NCI-H460 (cell line): ENCODE data around the gene IRF4. TPM values are rescaled to one million over a fixed set of nuclear protein-coding genes. Genes with fewer than 3 reads are reported as not detected.
"Not testable (repeated sequence)": the region's sequence is repeated elsewhere in the genome, so short reads cannot be mapped to it uniquely, and the experiment has no call there.

ENCODE experiments used
- DNase-seq: peaks from one replicate; pipeline ENCODE4 v3.0.0-alpha.2; 2016; ENCODE audit warnings: low read depth; ENCODE audit errors: extremely low read depth
- total RNA-seq: library from RNA; depleted of rRNA; stranded (reverse); fragments of >200 nt; shearing (Covaris generic); gene quantifications from 2 replicates; pipeline ENCODE4 v1.2.3, GENCODE V29; 2014

The IRF4 gene
- total RNA-seq, 1 experiment from 2014 or later = 0.67 TPM

DNA sequence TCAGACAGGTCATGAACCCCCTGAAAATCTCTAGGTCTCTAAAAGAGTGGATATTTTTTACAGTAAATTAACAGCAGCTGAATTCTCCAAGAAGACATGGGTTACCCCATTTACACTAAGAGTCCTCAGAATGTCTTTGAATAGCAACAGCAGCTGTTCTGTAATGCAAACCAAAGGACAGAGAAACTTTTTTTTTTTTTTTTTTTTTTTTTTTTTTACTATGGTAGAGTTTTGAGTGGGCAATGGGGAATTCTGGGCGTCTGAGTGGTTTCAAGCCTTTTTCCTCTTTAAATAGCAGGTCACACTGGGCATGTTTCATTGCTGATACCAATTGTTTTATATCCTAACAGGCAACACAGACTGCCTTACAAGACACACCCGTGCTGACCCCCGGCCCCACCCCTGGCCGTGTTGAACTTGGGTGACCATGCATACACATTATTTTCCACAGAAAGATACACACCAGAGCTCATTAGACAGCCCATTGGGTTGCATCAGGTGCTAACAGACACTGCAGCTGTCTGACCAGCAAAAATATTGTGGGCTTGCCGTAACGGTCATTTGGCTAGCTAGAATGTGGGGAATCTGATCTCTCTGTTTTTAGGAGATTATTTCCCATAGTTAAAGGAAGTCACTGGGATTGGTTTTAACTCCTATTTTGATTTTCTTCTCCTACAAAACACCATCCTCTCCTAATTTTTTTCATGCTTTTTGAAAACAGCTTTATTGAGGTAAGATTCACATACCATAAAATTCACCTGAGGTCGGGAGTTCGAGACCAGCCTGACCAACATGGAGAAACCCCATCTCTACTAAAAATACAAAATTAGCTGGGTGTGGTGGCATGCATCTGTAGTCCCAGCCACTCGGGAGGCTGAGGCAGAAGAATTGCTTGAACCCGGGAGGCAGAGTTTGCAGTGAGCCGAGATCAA lies 26.7 kb upstream of the IRF4 start:
- DNase-seq = no peak

DNA sequence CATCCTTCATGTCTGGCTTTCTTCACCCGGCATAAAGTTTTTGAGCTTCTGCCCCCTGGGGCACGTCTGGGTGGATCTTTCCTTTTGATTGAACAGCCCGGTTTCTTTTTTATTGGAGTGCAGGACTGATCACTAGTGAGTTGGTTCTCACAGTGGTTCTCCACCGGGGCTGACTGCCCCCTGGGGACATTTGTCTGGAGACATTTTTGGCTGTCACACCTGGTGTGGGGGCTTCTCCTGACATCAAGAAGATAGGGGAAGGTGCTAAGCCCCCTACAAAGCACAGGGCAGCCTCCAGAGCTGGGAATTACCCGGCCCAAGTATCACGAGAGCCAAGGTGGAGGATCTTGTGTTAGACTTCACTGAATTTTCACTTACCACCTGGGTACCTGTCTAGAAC lies 25.7 kb upstream of the IRF4 start:
- DNase-seq = no peak

DNA sequence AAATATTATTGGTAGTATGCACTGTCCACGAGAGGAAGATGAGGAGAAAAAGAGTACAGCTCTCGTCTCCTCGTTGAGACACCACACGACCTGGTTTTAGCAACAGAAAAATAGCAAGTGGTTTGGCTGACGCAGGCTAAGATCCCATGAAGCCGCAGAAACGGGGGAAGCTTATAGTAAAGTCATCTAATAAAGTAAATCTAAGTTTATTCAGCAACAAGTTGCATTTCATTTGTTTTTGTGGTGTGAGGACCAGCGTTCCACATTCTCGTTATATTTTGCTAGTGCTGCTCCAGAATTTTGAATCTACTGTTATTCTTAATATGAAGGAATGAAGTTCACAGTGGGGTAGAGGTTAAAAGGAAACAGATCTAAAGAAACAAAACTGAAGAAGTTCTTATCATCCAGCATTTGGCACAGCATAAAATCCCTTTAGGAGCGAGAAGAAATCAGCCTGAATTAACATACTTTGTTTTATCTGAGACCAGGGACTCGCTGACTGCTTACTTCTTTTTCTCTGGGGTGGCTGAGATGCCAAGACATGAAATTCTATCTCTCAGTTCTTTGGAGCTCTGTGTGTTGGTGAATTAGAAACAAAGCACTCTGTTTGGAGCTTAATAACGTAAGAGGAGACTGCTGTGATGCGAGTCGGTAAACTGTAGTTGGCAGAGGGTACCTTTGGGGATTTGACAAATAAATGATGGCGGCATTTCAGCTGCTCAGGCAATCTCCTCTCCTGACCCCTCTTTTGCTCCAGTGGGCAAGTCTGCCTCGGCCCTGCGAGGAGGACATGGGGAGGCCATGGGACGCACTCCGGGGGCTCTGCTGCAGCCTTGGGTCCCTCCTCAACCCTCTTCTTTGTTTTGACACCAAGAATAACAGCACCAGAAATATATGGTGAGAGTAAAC lies 24.9 kb upstream of the IRF4 start:
- no peak for DNase-seq

DNA sequence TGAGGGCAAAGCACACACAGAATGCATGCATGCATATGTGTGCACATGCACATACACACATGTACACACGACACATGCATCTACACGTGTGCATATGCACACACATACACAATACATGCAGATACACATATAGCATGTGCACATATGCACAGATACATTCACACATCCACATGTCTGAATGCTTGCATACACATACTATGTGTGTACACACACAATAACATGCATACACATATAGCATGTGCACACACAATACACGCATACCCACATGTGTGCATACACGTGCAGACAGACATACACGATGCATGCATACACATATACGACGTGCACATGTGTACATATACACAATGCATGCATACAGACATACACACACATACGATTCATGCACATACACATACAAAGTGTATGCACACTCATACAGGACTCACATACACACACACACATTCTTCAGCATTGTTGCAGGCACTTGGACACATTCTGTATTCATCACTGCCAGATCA lies 24.2 kb upstream of the IRF4 start:
- no peak for DNase-seq

DNA sequence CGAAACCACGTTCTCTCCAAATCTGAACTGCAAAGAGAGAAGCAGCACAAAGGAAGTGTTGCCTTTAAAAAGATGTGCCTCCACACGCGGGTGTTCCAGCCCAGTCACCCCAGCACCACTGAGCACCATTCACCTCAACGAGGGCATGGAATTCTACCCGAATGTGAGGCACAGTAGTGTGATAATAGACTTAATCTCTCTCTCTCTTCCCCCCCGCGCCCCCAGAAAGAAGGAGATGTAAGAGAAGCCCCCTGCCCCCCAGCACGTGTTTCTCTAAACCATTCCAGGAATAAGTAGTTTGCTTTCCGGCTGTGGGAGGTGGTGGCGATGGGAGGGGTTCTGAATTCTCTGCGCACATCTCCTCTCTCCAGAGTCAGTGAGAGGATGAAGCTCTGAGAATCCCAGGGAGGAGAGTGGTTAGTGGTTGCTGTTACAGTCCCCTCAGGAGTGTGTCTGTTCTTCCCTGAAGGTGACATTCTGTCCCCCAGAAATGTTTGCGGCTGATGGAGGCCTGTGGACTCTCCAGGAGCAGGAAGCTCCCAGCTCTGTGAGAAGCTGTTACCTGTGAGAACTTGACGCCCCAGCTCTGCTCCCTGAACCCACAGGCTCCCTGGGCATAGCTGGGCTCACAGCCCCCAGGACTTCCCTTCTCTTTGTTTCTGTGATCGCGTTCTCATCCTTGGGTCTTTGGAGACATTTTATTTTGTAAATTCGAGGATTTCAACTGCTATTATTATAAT lies 23.5 kb upstream of the IRF4 start:
- no peak for DNase-seq

DNA sequence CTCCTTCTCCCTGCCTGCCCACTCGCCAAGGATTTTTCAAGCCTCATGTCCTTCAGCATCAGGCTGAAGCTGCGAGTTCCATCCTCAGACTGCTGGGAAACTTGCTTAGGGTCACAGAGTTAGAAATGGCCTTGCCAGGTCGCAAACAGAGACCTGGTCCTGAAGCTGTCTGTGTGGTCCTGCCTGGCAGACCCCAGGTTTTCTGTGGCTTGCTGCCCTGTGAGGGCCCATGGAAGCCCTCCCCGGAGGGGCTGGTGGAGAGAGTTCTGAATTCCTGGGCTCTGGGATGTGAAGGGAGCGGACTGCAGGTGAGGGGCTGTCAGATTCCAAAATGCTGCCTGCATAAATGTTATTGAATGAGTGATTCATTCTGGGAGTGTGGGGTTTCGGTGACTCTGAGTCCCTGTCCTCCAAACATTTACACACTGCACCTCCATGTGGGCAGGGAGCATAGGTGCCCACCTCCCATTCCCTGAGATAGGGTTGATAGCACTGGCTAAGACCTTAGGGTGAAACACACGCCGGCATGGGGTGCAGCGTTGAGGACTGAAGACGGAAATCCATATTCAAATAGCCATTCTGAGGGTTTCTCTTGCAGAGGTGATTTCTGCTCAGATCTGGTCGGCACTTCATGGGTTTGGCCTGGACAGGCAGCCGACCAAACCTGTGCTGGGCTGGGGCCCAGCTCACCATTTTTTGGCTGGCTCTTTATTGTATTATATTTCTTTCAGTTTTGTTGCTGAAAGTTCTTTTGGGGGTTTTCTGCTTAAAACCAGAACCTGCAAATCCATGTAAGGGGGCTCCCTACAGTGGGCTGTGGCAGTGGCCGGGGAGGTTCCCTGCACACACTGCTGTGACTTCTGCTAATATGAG lies 21.8 kb upstream of the IRF4 start:
- DNase-seq = no peak

DNA sequence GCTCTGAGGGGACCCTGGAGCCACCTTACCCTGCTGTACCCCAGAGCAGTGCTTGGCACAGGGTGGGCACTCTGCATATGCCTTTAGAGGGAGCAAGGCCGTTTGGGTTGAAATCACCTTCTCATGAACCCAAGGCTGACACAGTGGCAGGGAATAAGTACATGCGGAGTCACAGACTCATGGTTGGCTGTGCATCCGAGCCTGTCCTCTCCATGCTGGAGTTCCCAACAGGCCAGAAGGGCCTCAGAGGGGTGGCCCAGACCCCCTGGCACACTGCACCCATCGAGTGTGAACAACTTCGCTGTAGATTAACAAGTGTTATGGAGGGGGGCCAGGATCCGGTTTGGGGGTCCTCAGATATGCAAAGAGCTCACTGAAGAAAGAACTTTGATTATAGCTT lies 21.0 kb upstream of the IRF4 start:
- DNase-seq = no peak

DNA sequence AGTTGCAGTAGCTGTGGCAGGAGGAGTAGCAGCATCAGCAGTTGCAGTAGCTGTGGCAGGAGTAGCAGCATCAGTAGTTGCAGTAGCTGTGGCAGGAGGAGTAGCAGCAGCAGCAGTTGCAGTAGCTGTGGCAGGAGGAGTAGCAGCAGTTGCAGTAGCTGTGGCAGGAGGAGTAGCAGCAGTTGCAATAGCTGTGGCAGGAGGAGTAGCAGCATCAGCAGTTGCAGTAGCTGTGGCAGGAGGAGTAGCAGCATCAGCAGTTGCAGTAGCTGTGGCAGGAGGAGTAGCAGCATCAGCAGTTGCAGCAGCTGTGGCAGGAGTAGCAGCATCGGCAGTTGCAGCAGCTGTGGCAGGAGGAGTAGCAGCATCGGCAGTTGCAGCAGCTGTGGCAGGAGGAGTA lies 19.7 kb upstream of the IRF4 start:
- DNase-seq = not testable (repeated sequence)

DNA sequence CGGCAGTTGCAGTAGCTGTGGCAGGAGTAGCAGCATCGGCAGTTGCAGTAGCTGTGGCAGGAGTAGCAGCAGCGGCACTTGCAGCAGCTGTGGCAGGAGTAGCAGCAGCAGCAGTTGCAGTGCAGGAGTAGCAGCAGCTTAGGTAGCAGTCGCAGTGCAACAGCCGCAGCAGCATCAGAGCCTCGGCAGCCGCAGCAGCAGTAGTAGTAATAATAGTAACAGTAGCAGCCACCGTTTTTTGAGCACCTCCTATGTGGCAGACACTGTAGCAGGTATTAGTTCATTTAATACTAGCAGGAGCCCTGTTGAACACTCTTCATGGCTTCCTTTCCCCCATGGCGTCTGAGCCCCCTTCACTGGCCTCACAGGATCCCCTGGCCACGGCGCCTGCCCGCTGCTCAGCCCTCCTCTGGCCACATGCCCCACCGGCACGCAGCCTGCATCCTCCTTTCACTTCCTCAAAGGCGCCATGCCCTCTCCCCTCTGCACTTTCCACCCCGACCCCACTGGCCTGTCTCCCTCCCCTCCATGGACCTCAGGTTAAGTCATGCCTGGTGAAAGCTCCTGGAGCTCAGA lies 19.1 kb upstream of the IRF4 start:
- no peak for DNase-seq

DNA sequence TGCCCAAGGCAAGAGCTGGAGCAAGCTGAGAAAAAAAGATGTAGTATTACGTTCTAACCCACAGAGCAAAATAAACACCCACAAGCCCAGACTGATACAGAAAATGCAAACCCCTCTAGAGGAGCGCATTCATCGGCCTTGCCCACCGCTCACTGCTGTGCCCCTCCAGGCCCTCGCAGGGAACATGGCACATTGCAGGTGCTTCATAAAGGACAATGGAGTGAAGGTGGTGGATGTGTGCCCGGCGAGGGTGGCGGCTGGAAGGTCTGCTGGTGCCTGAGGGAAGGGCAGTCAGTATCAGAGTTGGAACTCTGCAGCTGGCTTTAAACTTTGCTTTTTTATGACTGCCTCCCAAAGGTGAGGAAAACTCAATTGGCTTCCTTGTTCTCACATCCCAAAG lies 18.5 kb upstream of the IRF4 start:
- no peak for DNase-seq

DNA sequence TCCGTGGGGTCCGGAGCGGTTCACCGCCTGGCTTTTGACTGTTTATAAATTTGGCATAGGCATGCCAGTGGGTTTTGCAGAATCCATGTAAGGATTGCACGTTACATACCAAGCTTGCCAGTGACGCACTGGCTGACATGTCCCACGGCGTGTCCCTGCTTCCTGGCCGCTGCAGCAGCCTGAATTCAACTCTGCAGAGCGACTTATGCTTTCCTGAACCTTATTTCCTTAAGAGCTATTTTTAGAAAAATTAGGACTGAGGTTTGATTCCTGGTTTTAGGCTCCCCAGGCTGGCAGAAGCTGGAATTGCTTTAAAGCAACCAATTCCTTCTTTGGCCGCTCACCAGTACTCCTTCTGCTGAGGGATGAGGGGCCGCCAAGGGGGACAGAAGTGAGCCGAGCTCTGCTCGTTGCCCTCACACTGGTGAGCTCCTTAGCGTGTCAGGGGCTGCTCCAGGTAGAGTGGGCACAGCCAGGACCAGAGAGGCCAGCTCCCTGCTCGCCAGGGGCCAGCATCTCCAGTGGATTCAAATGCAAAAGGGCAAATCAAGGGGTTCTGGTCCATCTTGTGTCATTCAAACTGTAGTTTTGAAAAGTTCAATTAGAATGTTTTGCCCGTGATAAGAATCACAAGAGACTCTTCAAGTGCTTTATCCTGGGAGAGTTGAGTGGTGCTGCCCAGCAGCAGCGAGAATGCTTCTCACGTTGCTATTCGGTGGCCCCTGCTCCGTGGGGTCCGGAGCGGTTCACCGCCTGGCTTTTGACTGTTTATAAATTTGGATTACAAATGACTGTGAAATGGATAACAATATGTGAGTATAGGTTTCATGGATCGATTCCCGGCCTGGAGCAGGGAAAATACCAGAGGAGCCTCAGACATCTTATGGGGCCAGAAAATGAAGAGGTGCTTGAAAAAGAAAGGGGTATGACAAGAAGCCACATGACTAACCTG lies 17.5 kb upstream of the IRF4 start:
- no peak for DNase-seq

DNA sequence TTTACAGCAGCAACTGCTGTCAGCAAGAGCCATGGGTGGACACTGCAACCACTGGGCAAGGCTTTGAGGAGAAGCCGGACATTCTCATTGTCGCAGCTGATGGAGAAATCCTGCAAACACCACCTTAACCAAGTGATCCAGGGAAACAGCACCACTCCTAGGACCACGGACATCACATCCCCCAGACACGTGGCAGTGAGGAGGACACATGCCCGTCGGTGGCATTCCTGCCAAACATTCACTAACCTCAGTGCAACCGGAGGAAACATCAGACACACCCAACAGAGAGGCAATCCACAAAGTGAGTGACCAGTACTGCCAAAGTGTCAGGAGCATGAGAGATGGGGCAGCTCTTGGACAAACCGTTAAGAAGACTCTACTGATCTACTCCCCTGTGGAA lies 16.6 kb upstream of the IRF4 start:
- DNase-seq = no peak

DNA sequence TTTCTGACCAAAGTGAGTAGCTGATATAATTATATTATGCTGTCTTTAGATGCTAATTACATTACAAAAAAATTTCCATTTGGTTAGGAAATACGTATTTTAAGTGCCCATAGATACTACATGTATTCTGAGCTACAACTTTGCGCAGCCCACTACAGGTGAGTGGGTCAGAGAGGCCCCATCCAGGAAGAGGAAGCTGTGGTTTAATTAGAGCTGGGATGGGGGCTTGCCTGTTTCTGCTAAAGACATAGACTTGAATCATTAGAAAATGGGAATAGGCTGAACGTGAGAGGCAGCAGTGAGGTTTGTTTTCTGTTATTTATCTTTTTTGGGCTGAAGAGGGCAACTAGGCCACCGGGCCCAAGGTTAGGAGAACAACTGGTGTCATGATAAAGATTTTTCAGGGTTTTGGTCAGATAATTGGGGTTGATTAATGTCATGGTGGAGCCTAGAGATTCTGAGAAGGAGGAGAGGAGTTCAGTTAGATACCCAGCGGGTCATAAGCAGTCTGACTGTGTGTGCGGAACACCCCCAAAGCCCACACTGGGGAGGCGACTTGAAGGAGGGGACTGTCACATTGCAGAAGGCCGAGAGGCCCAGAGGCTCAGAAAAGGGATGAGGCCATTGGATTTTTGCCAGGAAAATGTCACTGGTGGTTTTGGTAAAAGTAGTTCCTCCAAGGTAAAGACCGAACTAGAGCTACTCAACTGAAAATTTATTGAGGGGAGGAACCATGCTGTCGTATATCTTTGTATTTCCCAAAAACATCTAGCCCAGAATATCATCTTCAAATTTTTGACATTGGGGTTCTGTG lies 14.5 kb upstream of the IRF4 start:
- DNase-seq = no peak

DNA sequence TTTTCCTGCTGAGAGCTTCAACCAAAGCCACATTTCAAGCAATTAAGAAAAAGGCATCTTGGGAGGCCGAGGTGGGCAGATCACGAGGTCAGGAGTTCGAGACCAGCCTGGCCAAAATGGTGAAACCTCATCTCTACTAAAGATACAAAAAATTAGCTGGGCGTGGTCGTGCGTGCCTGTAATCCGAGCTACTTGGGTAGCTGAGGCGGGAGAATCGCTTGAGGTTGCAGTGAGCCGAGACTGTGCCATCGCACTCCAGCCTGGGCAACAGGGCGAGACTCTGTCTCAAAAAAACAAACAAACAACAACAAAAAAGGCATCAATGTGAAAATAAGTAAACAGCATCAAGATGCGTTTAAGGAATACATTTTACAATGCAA lies 13.9 kb upstream of the IRF4 start:
- not testable (repeated sequence) for DNase-seq

DNA sequence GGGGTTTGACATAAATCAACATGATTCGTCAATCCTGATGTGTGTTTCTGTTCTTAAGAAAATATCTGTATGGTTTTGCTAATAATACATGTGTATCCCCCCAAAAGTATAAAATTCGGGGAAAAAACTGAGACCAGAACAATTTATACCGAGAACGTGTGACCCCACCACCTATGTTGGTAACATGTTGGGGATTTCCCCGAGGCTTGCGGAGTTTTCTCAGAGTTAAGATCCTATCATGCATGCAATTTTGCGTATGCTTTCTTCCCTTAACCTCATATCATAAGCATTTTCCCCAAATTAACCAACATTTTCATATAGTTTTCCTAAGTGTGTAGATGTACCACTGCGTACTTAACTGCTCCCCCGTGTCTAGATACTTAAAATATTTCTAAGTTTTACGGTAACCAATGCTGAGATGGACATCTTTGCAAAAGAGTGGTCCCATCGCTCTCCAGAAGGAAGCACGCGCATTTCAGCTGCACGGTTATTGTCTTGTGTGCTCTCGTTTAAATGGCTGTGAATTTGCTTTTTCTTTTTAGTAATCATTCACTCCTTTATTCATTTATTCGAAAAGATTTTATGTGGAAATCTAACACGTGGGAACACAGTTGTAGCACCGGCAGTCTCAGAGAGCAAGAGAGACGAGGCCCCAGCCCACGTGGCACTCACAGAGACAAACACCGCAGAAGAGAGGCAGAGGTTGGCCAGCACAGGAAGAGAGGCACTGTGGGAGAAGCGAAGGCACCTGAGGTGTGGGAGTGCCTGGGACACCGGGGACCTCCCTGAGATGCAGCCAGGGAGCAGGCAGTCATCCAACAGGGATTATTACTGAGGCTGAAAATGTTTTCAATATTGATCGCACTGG lies 13.2 kb upstream of the IRF4 start:
- DNase-seq = no peak

DNA sequence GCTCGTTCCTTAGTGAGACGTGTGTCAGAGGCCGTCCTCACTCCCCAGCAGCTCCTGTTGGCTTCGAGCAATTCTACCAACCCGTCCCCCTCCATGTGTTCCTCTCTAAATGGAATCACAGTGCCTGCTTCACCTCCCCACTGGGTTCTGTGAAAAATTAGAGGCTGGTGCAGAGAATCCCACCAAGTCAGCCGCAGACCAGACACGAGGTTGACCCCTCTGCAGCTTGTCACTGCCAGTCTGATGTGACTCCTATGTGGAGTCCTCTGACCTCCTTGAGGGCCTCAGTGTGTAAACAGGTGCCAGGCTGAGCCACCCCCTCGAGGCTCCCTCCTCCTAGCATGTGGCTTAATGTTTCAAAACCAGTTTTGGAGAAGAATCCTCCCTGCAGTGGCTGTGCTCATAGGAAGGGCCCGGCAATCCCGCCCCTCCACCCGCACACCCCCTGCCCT lies 12.6 kb upstream of the IRF4 start:
- DNase-seq = no peak
